Right lobe of liver (tissue), 6 donors: ENCODE results near the gene KDM7A. TPM values are rescaled to one million over a fixed set of nuclear protein-coding genes. Genes with fewer than 3 reads are reported as not detected.

Experiments
- ATAC-seq, 4 donors: fragments of 200-7000 bp; cut with Tn5 transposase; one replicate each; pipeline ENCODE4 v1.9.1; 2020; ENCODE audit warnings: mild to moderate bottlenecking in 4 of 4, moderate library complexity in 4 of 4
- DNase-seq, 3 donors: peaks; one replicate each; pipeline ENCODE4 v3.0.0-alpha.2; 2020
- H3K27ac ChIP-seq, 3 donors: fragments of 200-600 bp; one replicate each; pipeline ENCODE4 v1.8.0; 2022
- H3K27me3 ChIP-seq, 2 donors: fragments of 200-600 bp; one replicate each; pipeline ENCODE4 v1.8.0; 2022
- H3K36me3 ChIP-seq, 4 donors: fragments of 200-600 bp; sonication (generic) in 1 of 4; one replicate each; pipeline versions ENCODE4 v1.5.1 to v1.8.0; 2017 to 2022; ENCODE audit warnings: control low read depth in 1 of 4
- H3K4me1 ChIP-seq, 4 donors: fragments of 200-600 bp; sonication (generic) in 1 of 4; one replicate each; pipeline versions ENCODE4 v1.5.1 to v1.8.0; 2017 to 2022; ENCODE audit warnings: control low read depth in 1 of 4
- H3K4me3 ChIP-seq, 3 donors: fragments of 200-600 bp; one replicate each; pipeline ENCODE4 v1.8.0; 2022
- H3K9me3 ChIP-seq, 4 donors: fragments of 200-600 bp; sonication (generic) in 1 of 4; one replicate each; pipeline versions ENCODE4 v1.5.1 to v1.8.0; 2017 to 2022; ENCODE audit warnings: control low read depth in 1 of 4
- CTCF ChIP-seq, 4 donors: fragments of 200-600 bp in 3 of 4; fragments of 450-650 bp in 1 of 4; IDR thresholded peaks; one replicate each; pipeline versions ENCODE4 v1.5.1 to v1.8.0; 2016 to 2022; ENCODE audit warnings: antibody characterized with exemption in 4 of 4, mild to moderate bottlenecking in 2 of 4
- POLR2A ChIP-seq: fragments of 450-650 bp; IDR thresholded peaks from one replicate; pipeline ENCODE4 v1.6.1; 2017; ENCODE audit warnings: antibody characterized with exemption, mild to moderate bottlenecking
- WGBS: methylation state at CpG from one replicate; pipeline ENCODE4 v1.1.6; 2018; ENCODE audit warnings: low coverage, low lambda C conversion rate; ENCODE audit not compliant: insufficient coverage; ENCODE audit errors: missing lambda C conversion rate; 5-methylcytosine and 5-hydroxymethylcytosine counted together
- intact Hi-C, 2 donors: fragments of 100-400 bp; cut with DNase I; formaldehyde crosslinking; loops; one replicate each; pipeline versions ENCODE4 v1.11.2 to v1.14.1; 2022
- total RNA-seq, 6 experiments: library from RNA; depleted of rRNA in 2 of 6; stranded (reverse); fragments of >200 nt in 2 of 6; fragmentation: NEBNext Ultra II Directional in 3 of 6; extraction: Animal tissue kit (Norgen Biotek cat#: 25700) in 3 of 6; gene quantifications; one replicate each; pipeline versions ENCODE4 v1.1.0 to v1.2.4, GENCODE V29; 2016 to 2023
- donor health status: DM: no; HTN: yes; CAD: no.
- donor health status: DM: no; HTN: no; CAD: no.
- donor health status: DM: no; HTN: no; CAD: no.
- donor health status: DM: no; HTN: yes; CAD: no.
- donor health status: DM: no; HTN: yes; CAD: no.

KDM7A gene
- total RNA-seq, 6 experiments from 2014 or later: 3.7 to 10.7 (median 6.8) TPM

DNA sequence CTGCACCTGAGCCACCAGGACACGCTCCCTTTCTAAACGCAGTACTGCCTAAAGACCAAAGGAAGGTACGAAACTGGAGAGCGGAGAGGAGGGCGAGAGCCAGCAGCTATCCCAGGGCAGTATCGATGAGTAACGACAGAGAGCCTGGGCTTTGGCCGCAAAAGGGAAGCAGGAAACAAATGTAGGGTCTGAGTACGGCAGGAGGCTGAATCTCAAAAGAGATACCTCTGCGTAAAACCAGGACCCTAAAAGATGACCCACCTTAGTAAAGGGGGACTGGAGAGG is 134.5 kb downstream of the KDM7A start:
- Histone ChIP-seq H3K4me1 (peaks cover 0 to 18% (median 3%) of the 10 kb centered on the region in 4 donors), H3K4me3 (no peak overlapping the region), H3K27me3 (no peaks in the 10 kb centered on the region), H3K9me3 (no peaks in the 10 kb centered on the region), H3K36me3 (peaks cover 0 to 18% (median 9%) of the 10 kb centered on the region in 4 donors), H3K27ac (no peak overlapping the region)
- TF ChIP-seq POLR2A: no peak
- no peak for TF ChIP-seq CTCF (IDR thresholded peaks at IDR 0.05)
- ATAC-seq (no peak), DNase-seq (no peak)
- 73% methylated on average over 2 of the region's 10 CpGs for WGBS
- intact Hi-C loops: no loop called here

DNA sequence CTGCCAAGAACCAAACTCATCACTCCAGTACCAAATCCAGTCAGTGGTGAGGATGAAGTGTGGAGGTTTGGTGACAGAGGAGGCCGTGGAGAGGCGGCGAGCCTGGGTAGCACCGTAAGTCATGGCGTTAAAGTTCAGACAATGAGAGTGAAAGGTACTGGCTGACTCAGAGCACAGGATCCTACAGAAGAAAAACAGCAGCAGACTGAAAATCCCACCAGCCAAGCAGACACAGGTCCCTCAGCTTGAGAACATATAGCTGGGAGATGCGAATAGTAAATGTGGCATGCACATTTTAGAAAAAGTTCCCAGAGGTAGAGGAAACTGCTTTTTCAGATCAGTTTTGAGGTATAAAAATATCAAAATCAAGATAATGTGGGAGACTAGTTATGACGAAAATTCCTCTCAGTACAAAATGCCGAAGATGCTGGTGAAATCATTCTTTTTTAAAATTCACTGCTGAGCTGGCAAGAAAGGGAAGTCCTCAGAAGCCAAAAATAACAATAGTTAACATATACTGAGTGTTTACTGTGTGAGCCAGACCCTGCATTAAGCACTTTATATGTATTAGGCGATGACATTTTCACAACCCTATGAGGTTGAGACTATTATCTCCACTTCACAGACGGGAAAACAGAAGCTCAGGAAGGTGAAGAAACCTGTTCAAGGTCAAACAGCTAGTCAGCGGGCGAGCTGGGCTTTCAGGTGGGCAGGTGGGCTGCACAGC is 135.0 kb downstream of the KDM7A start:
- Histone ChIP-seq H3K9me3 (no peaks in the 10 kb centered on the region), H3K36me3 (peaks cover 0 to 23% (median 11%) of the 10 kb centered on the region in 4 donors), H3K4me1 (peaks cover 0 to 17% (median 3%) of the 10 kb centered on the region in 4 donors), H3K27me3 (no peaks in the 10 kb centered on the region), H3K27ac (no peak overlapping the region), H3K4me3 (no peak overlapping the region)
- no peak for ATAC-seq
- 92% methylated on average over 12 of the region's 12 CpGs for WGBS
- TF ChIP-seq CTCF (IDR thresholded peaks at IDR 0.05): no peak
- no peak for TF ChIP-seq POLR2A
- intact Hi-C loops: no loop called here
- no peak for DNase-seq

DNA sequence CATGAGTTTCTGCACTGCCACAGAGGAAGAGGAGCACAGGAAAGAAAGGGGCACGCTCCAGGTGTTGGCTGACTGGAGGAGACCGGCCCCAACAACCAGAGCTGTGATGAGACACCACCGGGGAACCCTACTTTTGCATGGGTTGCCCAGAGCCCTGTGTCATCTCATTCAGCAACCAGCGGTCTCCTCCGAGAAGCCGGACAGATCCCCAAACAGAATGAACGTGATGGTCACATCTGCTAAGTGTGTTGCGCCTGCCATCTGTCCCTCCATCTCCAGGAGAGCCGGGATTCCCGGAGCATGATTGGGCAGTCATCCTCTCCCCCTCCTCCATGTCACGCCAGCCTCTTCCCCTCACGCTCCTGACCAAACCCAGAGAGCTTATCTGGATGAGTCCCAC is 136.9 kb downstream of the KDM7A start:
- Histone ChIP-seq H3K9me3 (no peaks in the 10 kb centered on the region), H3K4me1 (no peaks in the 10 kb centered on the region), H3K27me3 (no peaks in the 10 kb centered on the region), H3K36me3 (peaks cover 0 to 31% (median 15%) of the 10 kb centered on the region in 4 donors), H3K27ac (no peak overlapping the region), H3K4me3 (no peak overlapping the region)
- WGBS: no CpG with 5 or more reads among the region's 12 CpGs
- intact Hi-C loops: no loop called here
- DNase-seq (no peak), ATAC-seq (no peak)
- TF ChIP-seq CTCF (IDR thresholded peaks at IDR 0.05) (no peak), POLR2A (no peak)

GRCh38 chr7:140039066-140039465 is 137.7 kb downstream of the KDM7A start:
- DNase-seq: no peak
- 62% methylated on average over 7 of the region's 7 CpGs for WGBS
- ATAC-seq: peak; percentile 38 to 67 (median 58)
- Histone ChIP-seq H3K4me3 (no peak overlapping the region), H3K27ac (no peak overlapping the region), H3K4me1 (no peaks in the 10 kb centered on the region), H3K27me3 (no peaks in the 10 kb centered on the region), H3K36me3 (peaks cover 0 to 31% (median 18%) of the 10 kb centered on the region in 4 donors), H3K9me3 (no peaks in the 10 kb centered on the region)
- TF ChIP-seq CTCF (IDR thresholded peaks at IDR 0.05): no peak
- no peak for TF ChIP-seq POLR2A
- intact Hi-C loops: no loop called here
